Stomach (tissue), 9 donors: Measurements from ENCODE around the gene NID2. TPM values are rescaled to one million over a fixed set of nuclear protein-coding genes. Genes with fewer than 3 reads are reported as not detected.

Experiments
- DNase-seq, 2 donors: peaks; one replicate each; pipeline versions ENCODE4 v3.0.0 to v3.0.0-alpha.2; 2013 to 2019
- H3K27ac ChIP-seq, 5 donors: fragments of 200-600 bp in 4 of 5; sonication (generic) in 4 of 5; one replicate each; pipeline ENCODE4 v1.5.1; 2013 to 2019; ENCODE audit warnings: mild to moderate bottlenecking in 1 of 5, moderate library complexity in 1 of 5
- H3K27me3 ChIP-seq, 3 donors: fragments of 200-600 bp; sonication (generic); one replicate each; pipeline ENCODE4 v1.5.1; 2017 to 2019; ENCODE audit warnings: mixed run types in 1 of 3
- H3K36me3 ChIP-seq, 4 donors: fragments of 200-600 bp; sonication (generic); 1 replicate in 3 of 4; 2 replicates in 1 of 4; pipeline ENCODE4 v1.5.1; 2016 to 2019
- H3K4me1 ChIP-seq, 4 donors: fragments of 200-600 bp; sonication (generic); one replicate each; pipeline ENCODE4 v1.5.1; 2016 to 2019
- H3K4me3 ChIP-seq, 4 donors: fragments of 200-600 bp; sonication (generic) in 3 of 4; one replicate each; pipeline ENCODE4 v1.5.1; 2016 to 2019; ENCODE audit warnings: mild to moderate bottlenecking in 1 of 4
- H3K9me3 ChIP-seq, 4 donors: fragments of 200-600 bp; sonication (generic); one replicate each; pipeline ENCODE4 v1.5.1; 2016 to 2019
- CTCF ChIP-seq, 7 experiments: fragments of 450-650 bp in 4 of 7; fragments of 200-600 bp in 3 of 7; sonication (generic) in 3 of 7; IDR thresholded peaks; one replicate each; pipeline ENCODE4 v1.5.1; 2016 to 2019; ENCODE audit warnings: antibody characterized with exemption in 7 of 7, control low read depth in 2 of 7, mild to moderate bottlenecking in 1 of 7
- EP300 ChIP-seq: sonication (generic); formaldehyde crosslinking; IDR thresholded peaks from one replicate; pipeline ENCODE4 v1.6.1; 2017; ENCODE audit warnings: antibody characterized with exemption
- POLR2A ChIP-seq, 4 donors: fragments of 450-650 bp; IDR thresholded peaks; one replicate each; pipeline ENCODE4 v1.6.1; 2016; ENCODE audit warnings: antibody characterized with exemption in 4 of 4, control low read depth in 2 of 4, mild to moderate bottlenecking in 1 of 4, moderate library complexity in 1 of 4
- POLR2AphosphoS5 ChIP-seq, 3 donors: sonication (generic); formaldehyde crosslinking; IDR thresholded peaks; one replicate each; pipeline ENCODE4 v1.6.1; 2016; ENCODE audit warnings: antibody characterized with exemption in 3 of 3
- WGBS, 5 donors: extraction: QIAGEN DNeasy Blood & Tissue Kit in 3 of 5; methylation state at CpG; one replicate each; pipeline versions ENCODE4 v1.1.5 to v1.1.7; 2013 to 2018; 5-methylcytosine and 5-hydroxymethylcytosine counted together
- intact Hi-C: fragments of 100-400 bp; cut with DNase I; formaldehyde crosslinking; loops from one replicate; pipeline ENCODE4 v1.15.1; 2023; ENCODE audit warnings: low total_unique reads
- polyA plus RNA-seq, 3 donors: library from polyadenylated mRNA; stranded (reverse); fragments of 200-250 nt; gene quantifications; one replicate each; pipeline ENCODE4 v1.2.3, GENCODE V29; 2013
- total RNA-seq, 5 donors: library from RNA; depleted of rRNA; stranded (reverse); fragments of >200 nt; gene quantifications; one replicate each; pipeline versions ENCODE4 v1.1.0 to v1.2.3, GENCODE V29; 2014 to 2016
- donor health status: healthy with polysubstance abuse.
- donor health status: Bipolar disorder and iron deficiency.
- donor health status: healthy.

NID2 gene
- total and polyA plus RNA-seq, 8 donors: 1.7 to 67.0 (median 14.2) TPM

DNA sequence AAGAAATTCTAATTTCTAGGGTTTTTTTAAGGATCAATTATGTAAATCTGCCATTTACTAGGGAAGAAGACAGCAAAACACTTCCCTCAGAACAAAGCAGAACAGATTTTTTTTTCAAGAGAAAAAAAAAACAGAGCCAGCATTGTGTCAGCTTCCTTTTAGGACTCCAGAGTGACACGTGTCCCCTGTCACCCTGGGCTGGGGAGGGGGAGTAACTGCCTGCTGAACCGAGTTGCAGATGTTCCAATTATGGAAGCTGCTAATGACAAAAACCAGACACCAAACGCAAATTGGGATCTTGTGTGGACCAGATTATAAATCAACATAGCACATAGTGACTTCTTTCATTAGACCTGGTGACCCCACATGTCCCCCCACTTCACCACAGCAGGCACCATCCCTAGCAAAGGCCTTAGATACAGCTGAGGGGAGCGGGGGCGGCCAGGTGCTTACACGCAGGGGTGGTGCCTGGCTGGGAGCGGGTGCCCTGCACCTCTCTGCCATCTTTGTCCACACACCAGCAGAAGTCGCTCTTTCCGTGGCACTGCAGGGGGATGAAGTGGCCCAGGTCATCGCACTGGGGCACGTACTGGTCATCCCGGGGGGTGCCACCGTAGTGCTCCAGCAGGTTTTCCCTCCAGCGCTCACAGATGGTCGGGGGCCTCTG, 54.1 kb downstream of the NID2 start:
- Histone ChIP-seq H3K27me3 (no peaks in the 10 kb centered on the region), H3K4me1 (peaks cover 0 to 33% (median 2%) of the 10 kb centered on the region in 4 donors), H3K9me3 (no peaks in the 10 kb centered on the region), H3K27ac (peak overlapping the region in 1 of 5 donors; percentile 34), H3K36me3 (peaks cover 20 to 79% (median 44%) of the 10 kb centered on the region in 4 donors), H3K4me3 (no peak overlapping the region)
- WGBS, 5 donors: 81 to 85% (median 82%) methylated on average over 15 of the region's 15 CpGs
- no peak for DNase-seq
- TF ChIP-seq CTCF (IDR thresholded peaks at IDR 0.05) (no peak), POLR2A (IDR thresholded peaks at IDR 0.05) (no peak), EP300 (no peak), POLR2AphosphoS5 (IDR thresholded peaks at IDR 0.05) (no peak)
- intact Hi-C loops: no loop called here

DNA sequence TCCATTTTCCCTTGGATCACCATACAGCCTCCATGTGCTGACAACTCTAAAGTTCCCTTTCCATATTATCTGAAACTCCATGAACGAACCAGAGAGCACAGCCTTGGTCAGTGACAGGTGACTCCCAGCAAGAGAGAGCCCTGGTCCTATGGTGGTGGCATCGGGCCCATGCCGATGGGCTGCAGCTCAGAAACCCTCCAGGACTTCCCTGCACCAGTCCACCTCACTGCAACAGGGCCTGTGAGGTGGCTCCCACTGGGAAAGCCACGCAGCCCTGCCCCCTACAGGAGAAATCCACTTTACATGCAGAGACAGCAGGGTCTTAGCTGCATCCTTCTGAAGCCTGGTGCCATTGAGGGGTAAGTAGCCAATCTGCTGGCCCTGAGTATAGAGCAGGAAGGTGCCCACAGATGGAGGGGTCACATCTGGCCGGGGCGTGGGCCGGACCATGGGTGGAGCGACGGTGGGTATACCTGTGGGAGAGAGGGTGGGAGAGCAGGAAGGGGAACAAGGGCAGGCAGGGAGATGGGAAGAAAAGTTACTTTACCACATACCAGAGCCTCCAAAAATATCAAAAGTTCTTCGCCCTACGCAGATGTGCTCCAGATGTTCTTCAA, 54.8 kb downstream of the NID2 start:
- Histone ChIP-seq H3K36me3 (peaks cover 26 to 79% (median 45%) of the 10 kb centered on the region in 4 donors), H3K27ac (peak overlapping the region in 2 of 5 donors; percentile 21 to 34), H3K4me3 (no peak overlapping the region), H3K9me3 (no peaks in the 10 kb centered on the region), H3K27me3 (no peaks in the 10 kb centered on the region), H3K4me1 (peaks cover 0 to 33% (median 2%) of the 10 kb centered on the region in 4 donors)
- intact Hi-C loops: no loop called here
- DNase-seq: no peak
- WGBS, 5 donors: 76 to 81% (median 78%) methylated on average over 10 to 11 of the region's 11 CpGs
- TF ChIP-seq CTCF (IDR thresholded peaks at IDR 0.05) (peak in 1 of 7 experiments; percentile 7), EP300 (no peak)

- peaks cover 0 to 27% (median 2%) of the 10 kb centered on the region in 4 donors for H3K4me1 ChIP-seq
- H3K9me3 ChIP-seq: no peaks in the 10 kb centered on the region
- H3K27ac ChIP-seq: peak overlapping the region in 4 of 5 donors; percentile 8 to 37 (median 28)
- no peaks in the 10 kb centered on the region for H3K27me3 ChIP-seq
- H3K36me3 ChIP-seq: peaks cover 41 to 79% (median 54%) of the 10 kb centered on the region in 4 donors
- intact Hi-C loops: no loop called here
- H3K4me3 ChIP-seq: no peak overlapping the region
- TF ChIP-seq POLR2AphosphoS5 (IDR thresholded peaks at IDR 0.05) (peak in 1 of 3 donors; percentile 52), CTCF (IDR thresholded peaks at IDR 0.05) (no peak)
- DNase-seq: peak in 1 of 2 donors; percentile 30
- 48 to 57% (median 50%) methylated on average over 4 of the region's 4 CpGs for WGBS, 5 donors
Observed at GRCh38 chr14:52012635-52013034, 56.2 kb downstream of the NID2 start.

GRCh38 chr14:52011523-52011922, 57.3 kb downstream of the NID2 start:
- no peak for TF ChIP-seq EP300
- no peak for TF ChIP-seq POLR2AphosphoS5 (IDR thresholded peaks at IDR 0.05)
- TF ChIP-seq CTCF (IDR thresholded peaks at IDR 0.05): no peak
- no peak for TF ChIP-seq POLR2A (IDR thresholded peaks at IDR 0.05)
- peaks cover 0 to 27% (median 2%) of the 10 kb centered on the region in 4 donors for H3K4me1 ChIP-seq
- DNase-seq: no peak
- H3K36me3 ChIP-seq: peaks cover 46 to 89% (median 62%) of the 10 kb centered on the region in 4 donors
- 91 to 95% (median 94%) methylated on average over 9 of the region's 9 CpGs for WGBS, 5 donors
- no peak overlapping the region for H3K4me3 ChIP-seq
- peak overlapping the region in 1 of 5 donors; percentile 34 for H3K27ac ChIP-seq
- no peaks in the 10 kb centered on the region for H3K27me3 ChIP-seq
- intact Hi-C loops: no loop called here
- no peaks in the 10 kb centered on the region for H3K9me3 ChIP-seq
